ENCODE data around the gene MAP2K7.
A peak's percentile ranks its signal among the peaks of the same experiment; 100 is the strongest.
"Not testable (repeated sequence)": the region's sequence is repeated elsewhere in the genome, so short reads cannot be mapped to it uniquely, and the experiment has no call there.

The MAP2K7 gene

DNA sequence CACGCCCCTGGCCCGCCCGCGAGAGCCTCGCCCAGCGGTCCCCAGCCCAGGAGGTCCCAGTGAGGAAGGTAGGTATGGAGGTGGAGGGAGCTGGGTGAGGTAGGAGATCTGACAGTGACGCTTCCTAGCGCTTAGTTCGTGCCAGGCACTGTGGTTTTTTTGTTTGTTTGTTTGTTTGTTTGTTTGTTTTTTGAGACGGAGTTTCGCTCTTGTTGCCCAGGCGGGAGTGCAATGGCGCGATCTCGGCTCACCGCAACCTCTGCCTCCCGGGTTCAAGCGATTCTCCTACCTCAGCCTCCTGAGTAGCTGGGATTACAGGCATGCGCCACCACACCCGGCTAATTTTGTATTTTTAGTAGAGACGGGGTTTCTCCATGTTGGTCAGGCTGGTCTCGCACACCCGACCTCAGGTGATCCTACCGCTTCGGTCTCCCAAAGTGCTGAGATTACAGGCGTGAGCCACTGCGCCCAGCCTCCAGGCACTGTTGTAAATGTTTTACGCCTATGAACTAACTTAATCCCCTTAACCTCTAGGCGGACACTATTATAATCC lies 14.5 kb downstream of the MAP2K7 start:
- H3K27ac ChIP-seq (ENCODE audit: low read length); H3K9me3 ChIP-seq (ENCODE audit: control insufficient read depth in 1 of 2, low read length in 2 of 2): not testable (repeated sequence)
- Histone ChIP-seq H3K4me1 (ENCODE audit: control insufficient read depth in 1 of 2, insufficient read depth in 2 of 2, low read length in 2 of 2) (peaks cover 5 to 63% of the 10 kb centered on the region in 2 donors), H3K4me3 (ENCODE audit: low read depth in 1 of 2, low read length in 2 of 2) (peak overlapping the region in 1 of 2 donors; percentile 46), H3K27me3 (ENCODE audit: low read depth, low read length) (peaks cover 29% of the 10 kb centered on the region), H3K36me3 (ENCODE audit: control insufficient read depth in 1 of 2, insufficient read depth in 2 of 2, low read length in 2 of 2) (peaks cover 7 to 14% of the 10 kb centered on the region in 2 donors)

DNA sequence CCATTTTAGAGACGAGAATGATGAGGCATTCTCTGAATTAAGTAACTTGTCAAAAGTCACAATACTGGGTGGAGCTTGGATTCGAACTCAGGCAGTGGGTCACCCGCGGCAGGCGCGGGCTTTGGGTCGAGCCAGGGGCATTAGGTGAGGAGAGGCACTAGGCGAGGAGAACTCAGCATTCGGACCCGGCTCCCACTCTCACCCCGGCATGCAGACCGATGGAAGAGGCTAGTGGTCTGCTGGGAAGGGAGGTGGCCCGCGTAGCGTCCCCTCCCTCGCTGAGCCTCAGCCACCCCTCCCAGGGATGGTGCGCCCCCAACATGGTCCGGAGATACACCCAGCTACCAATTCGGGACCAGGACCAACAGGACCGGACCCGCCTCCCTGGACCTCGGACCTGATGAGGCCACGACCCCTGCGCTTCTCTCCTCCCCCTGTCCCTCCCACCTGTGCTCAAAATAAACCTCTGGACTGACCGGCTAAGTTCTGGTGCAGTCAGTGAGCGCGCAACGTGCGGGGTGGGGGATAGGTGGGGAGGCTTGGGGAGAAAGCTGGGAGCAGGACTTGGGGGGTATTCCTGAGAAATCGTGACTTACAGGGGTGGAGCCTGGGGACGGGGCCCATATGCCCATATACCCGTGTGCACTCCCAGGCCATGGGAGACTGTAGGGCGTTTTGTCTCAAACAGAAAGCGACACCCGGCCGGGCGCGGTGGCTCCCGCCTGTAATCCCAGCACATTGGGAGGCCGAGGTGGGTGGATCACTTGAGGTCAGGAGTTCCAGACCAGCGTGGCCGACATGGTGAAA lies 15.1 kb downstream of the MAP2K7 start:
- Histone ChIP-seq H3K36me3 (ENCODE audit: control insufficient read depth in 1 of 2, insufficient read depth in 2 of 2, low read length in 2 of 2) (peaks cover 7 to 16% of the 10 kb centered on the region in 2 donors), H3K4me3 (ENCODE audit: low read depth in 1 of 2, low read length in 2 of 2) (no peak overlapping the region), H3K9me3 (ENCODE audit: control insufficient read depth in 1 of 2, low read length in 2 of 2) (no peaks in the 10 kb centered on the region), H3K4me1 (ENCODE audit: control insufficient read depth in 1 of 2, insufficient read depth in 2 of 2, low read length in 2 of 2) (peaks cover 5 to 65% of the 10 kb centered on the region in 2 donors), H3K27me3 (ENCODE audit: low read depth, low read length) (peaks cover 29% of the 10 kb centered on the region), H3K27ac (ENCODE audit: low read length) (no peak overlapping the region)

GRCh38 chr19:7919610-7920518 lies 16.2 kb downstream of the MAP2K7 start, which contains the start of gene SNAPC2:
Gene SNAPC2 (plus strand): TSS chr19:7920338. CDS start chr19:7920367, 29 bp downstream.
- H3K36me3 ChIP-seq (ENCODE audit: control insufficient read depth in 1 of 2, insufficient read depth in 2 of 2, low read length in 2 of 2) = peaks cover 7 to 16% of the 10 kb centered on the region in 2 donors
- peak within 1 kb of the TSS; percentile 79 for H3K27ac ChIP-seq (ENCODE audit: low read length)
- H3K27me3 ChIP-seq (ENCODE audit: low read depth, low read length) = peaks cover 29% of the 10 kb centered on the region
- H3K4me1 ChIP-seq (ENCODE audit: control insufficient read depth in 1 of 2, insufficient read depth in 2 of 2, low read length in 2 of 2) = peaks cover 5 to 74% of the 10 kb centered on the region in 2 donors
- H3K4me3 ChIP-seq (ENCODE audit: low read depth in 1 of 2, low read length in 2 of 2) = peak within 1 kb of the TSS; percentile 74 to 76
- H3K9me3 ChIP-seq (ENCODE audit: control insufficient read depth in 1 of 2, low read length in 2 of 2) = no peaks in the 10 kb centered on the region

GRCh38 chr19:7920519-7921301 lies 17.0 kb downstream of the MAP2K7 start:
- H3K27ac ChIP-seq (ENCODE audit: low read length) = peak overlapping the region; percentile 79
- peaks cover 7 to 16% of the 10 kb centered on the region in 2 donors for H3K36me3 ChIP-seq (ENCODE audit: control insufficient read depth in 1 of 2, insufficient read depth in 2 of 2, low read length in 2 of 2)
- peak overlapping the region; percentile 74 to 76 for H3K4me3 ChIP-seq (ENCODE audit: low read depth in 1 of 2, low read length in 2 of 2)
- H3K4me1 ChIP-seq (ENCODE audit: control insufficient read depth in 1 of 2, insufficient read depth in 2 of 2, low read length in 2 of 2) = peaks cover 5 to 79% of the 10 kb centered on the region in 2 donors
- H3K27me3 ChIP-seq (ENCODE audit: low read depth, low read length) = peaks cover 23% of the 10 kb centered on the region
- H3K9me3 ChIP-seq (ENCODE audit: control insufficient read depth in 1 of 2, low read length in 2 of 2) = no peaks in the 10 kb centered on the region

DNA sequence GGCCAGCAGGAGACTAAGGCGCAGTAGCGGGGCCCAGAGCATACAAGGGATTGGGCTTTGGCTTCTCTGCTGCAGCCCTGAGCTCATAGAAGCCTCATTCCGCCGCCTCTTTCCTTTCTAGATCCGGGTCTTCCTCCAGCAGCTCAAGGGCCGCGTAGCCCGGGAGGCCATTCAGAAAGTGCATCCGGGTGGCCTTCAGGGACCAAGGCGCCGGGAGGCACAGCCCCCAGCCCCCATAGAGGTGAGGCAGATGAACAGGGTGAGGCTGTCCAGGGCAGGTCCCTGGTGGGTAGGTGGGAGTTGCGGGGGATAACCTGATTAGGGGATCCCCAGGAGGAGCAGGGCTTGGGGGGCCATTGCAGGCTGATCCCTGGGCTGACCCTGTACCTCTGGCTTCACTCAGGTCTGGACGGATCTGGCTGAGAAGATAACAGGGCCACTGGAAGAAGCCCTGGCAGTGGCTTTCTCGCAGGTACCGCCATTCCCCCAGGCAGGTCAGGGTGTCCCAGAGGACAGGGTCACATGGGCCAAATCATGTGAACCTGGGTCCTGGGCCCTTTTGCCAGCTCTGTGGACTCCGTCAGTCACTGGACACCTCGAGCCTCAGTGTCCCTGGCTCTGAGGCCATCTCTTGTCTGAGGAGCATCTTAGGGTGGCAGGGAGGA lies 17.8 kb downstream of the MAP2K7 start:
- H3K27me3 ChIP-seq (ENCODE audit: low read depth, low read length) = peaks cover 20% of the 10 kb centered on the region
- peaks cover 7 to 16% of the 10 kb centered on the region in 2 donors for H3K36me3 ChIP-seq (ENCODE audit: control insufficient read depth in 1 of 2, insufficient read depth in 2 of 2, low read length in 2 of 2)
- H3K4me1 ChIP-seq (ENCODE audit: control insufficient read depth in 1 of 2, insufficient read depth in 2 of 2, low read length in 2 of 2) = peaks cover 5 to 76% of the 10 kb centered on the region in 2 donors
- H3K4me3 ChIP-seq (ENCODE audit: low read depth in 1 of 2, low read length in 2 of 2) = peak overlapping the region; percentile 43 to 67
- H3K27ac ChIP-seq (ENCODE audit: low read length) = peak overlapping the region; percentile 79
- no peaks in the 10 kb centered on the region for H3K9me3 ChIP-seq (ENCODE audit: control insufficient read depth in 1 of 2, low read length in 2 of 2)

GRCh38 chr19:7921967-7922835 lies 18.5 kb downstream of the MAP2K7 start:
- no peaks in the 10 kb centered on the region for H3K9me3 ChIP-seq (ENCODE audit: control insufficient read depth in 1 of 2, low read length in 2 of 2)
- H3K36me3 ChIP-seq (ENCODE audit: control insufficient read depth in 1 of 2, insufficient read depth in 2 of 2, low read length in 2 of 2) = peaks cover 7 to 16% of the 10 kb centered on the region in 2 donors
- H3K27ac ChIP-seq (ENCODE audit: low read length) = peak overlapping the region; percentile 79
- peaks cover 15% of the 10 kb centered on the region for H3K27me3 ChIP-seq (ENCODE audit: low read depth, low read length)
- peak overlapping the region; percentile 43 to 67 for H3K4me3 ChIP-seq (ENCODE audit: low read depth in 1 of 2, low read length in 2 of 2)
- H3K4me1 ChIP-seq (ENCODE audit: control insufficient read depth in 1 of 2, insufficient read depth in 2 of 2, low read length in 2 of 2) = peaks cover 5 to 76% of the 10 kb centered on the region in 2 donors

- no peaks in the 10 kb centered on the region for H3K9me3 ChIP-seq (ENCODE audit: control insufficient read depth in 1 of 2, low read length in 2 of 2)
- peaks cover 11% of the 10 kb centered on the region for H3K27me3 ChIP-seq (ENCODE audit: low read depth, low read length)
- H3K36me3 ChIP-seq (ENCODE audit: control insufficient read depth in 1 of 2, insufficient read depth in 2 of 2, low read length in 2 of 2) = peaks cover 7 to 16% of the 10 kb centered on the region in 2 donors
- no peak overlapping the region for H3K27ac ChIP-seq (ENCODE audit: low read length)
- no peak overlapping the region for H3K4me3 ChIP-seq (ENCODE audit: low read depth in 1 of 2, low read length in 2 of 2)
- H3K4me1 ChIP-seq (ENCODE audit: control insufficient read depth in 1 of 2, insufficient read depth in 2 of 2, low read length in 2 of 2) = peaks cover 5 to 76% of the 10 kb centered on the region in 2 donors
Measured at GRCh38 chr19:7922836-7923195, 19.1 kb downstream of the MAP2K7 start.

DNA sequence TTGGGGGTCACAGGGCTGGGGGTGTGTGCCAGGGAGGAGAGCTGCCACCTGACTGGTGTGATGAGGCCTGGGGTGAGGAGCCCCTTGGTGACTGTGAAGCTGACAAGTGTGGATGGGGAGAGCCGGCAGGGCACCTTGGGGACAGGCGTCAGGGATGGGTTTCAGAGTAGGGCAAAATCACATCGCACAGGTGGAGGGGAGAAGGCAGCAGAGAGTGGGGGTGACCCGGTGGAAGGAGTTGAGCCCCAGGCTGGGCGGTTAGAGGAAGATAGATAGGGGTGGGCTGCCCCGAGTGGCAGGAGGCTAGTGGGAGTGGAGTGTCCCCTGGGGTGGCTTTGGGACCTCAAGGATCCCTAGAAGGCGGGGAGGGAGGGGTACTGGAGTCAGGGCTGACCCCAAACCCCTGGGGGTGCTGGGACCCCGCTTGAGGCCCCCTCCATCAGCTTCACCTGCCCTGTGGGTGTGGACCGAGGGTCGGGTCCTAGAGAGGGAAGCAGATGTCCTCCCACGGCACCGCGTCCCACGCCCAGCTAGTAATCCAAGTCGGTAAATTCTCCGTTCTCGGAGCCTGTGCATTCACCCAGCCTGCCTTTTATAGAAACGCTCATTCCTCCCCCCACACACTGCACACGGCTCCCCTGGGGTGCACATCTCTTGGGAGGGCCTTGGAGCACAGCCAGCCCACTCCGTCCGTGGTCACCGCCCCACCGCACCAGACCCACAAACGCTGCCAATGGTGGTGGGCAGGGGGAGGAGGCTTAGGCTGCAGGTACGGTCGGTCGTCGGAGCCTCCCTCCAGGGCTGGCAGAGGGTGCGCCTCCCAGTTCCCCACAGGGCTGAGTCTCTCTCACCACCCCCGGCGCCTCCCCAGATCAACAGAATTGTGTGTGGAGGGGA lies 19.9 kb downstream of the MAP2K7 start:
- Histone ChIP-seq H3K36me3 (ENCODE audit: control insufficient read depth in 1 of 2, insufficient read depth in 2 of 2, low read length in 2 of 2) (peaks cover 7 to 16% of the 10 kb centered on the region in 2 donors), H3K4me3 (ENCODE audit: low read depth in 1 of 2, low read length in 2 of 2) (peak overlapping the region in 1 of 2 donors; percentile 57), H3K27ac (ENCODE audit: low read length) (no peak overlapping the region), H3K27me3 (ENCODE audit: low read depth, low read length) (peaks cover 4% of the 10 kb centered on the region), H3K4me1 (ENCODE audit: control insufficient read depth in 1 of 2, insufficient read depth in 2 of 2, low read length in 2 of 2) (peaks cover 5 to 79% of the 10 kb centered on the region in 2 donors), H3K9me3 (ENCODE audit: control insufficient read depth in 1 of 2, low read length in 2 of 2) (no peaks in the 10 kb centered on the region)

DNA sequence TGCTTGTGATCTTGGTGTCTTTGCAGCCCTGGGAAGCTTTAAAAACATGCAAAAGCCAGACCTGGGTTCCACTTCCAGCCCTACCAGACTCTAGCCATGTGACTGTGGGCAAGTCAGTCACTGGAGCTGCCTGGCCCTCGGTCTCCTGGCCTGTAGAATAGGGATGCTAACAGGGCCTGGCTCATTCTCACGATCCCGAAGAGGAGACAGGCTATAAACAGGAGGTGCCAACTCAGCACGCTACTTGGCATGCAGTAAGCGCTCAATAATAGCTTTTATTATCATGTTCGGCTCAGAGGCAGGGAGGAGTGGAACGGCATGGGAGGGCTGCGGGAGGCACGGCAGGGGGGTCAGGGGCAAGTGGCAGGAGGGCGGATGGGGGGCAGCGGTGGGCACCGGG lies 20.6 kb downstream of the MAP2K7 start:
- Histone ChIP-seq H3K4me3 (ENCODE audit: low read depth in 1 of 2, low read length in 2 of 2) (peak overlapping the region in 1 of 2 donors; percentile 57), H3K27ac (ENCODE audit: low read length) (no peak overlapping the region), H3K36me3 (ENCODE audit: control insufficient read depth in 1 of 2, insufficient read depth in 2 of 2, low read length in 2 of 2) (peaks cover 7 to 16% of the 10 kb centered on the region in 2 donors), H3K9me3 (ENCODE audit: control insufficient read depth in 1 of 2, low read length in 2 of 2) (no peaks in the 10 kb centered on the region), H3K4me1 (ENCODE audit: control insufficient read depth in 1 of 2, insufficient read depth in 2 of 2, low read length in 2 of 2) (peaks cover 5 to 77% of the 10 kb centered on the region in 2 donors), H3K27me3 (ENCODE audit: low read depth, low read length) (no peaks in the 10 kb centered on the region)
